ENCODE results near the gene GYPB.
"Not testable (repeated sequence)": the region's sequence is repeated elsewhere in the genome, so short reads cannot be mapped to it uniquely, and the experiment has no call there.

The GYPB gene

GRCh38 chr4:143950185-143950584, 69.0 kb downstream of the GYPB start:
- DNase-seq (ENCODE audit: low read depth in 4 of 4, low spot score in 1 of 4): not testable (repeated sequence)

- DNase-seq (ENCODE audit: low read depth in 4 of 4, low spot score in 1 of 4): not testable (repeated sequence)
Observed at GRCh38 chr4:143947493-143947892, 71.7 kb downstream of the GYPB start.

Data from stimulated activated CD4-positive, alpha-beta T cell treated with anti-CD3 and anti-CD28 coated beads, Interleukin-1b, Interleukin-23, amount 100 ng/mL, for 24 hours (primary cell).